HG03565 (cell line): ENCODE data around the gene CDH23.

Experiments
- ATAC-seq: cut with Tn5 transposase; IDR thresholded peaks from one replicate; pipeline ENCODE4 v1.9.1; 2021; ENCODE audit warnings: mild to moderate bottlenecking, moderate library complexity; ENCODE audit not compliant: unreplicated experiment

CDH23 gene

DNA sequence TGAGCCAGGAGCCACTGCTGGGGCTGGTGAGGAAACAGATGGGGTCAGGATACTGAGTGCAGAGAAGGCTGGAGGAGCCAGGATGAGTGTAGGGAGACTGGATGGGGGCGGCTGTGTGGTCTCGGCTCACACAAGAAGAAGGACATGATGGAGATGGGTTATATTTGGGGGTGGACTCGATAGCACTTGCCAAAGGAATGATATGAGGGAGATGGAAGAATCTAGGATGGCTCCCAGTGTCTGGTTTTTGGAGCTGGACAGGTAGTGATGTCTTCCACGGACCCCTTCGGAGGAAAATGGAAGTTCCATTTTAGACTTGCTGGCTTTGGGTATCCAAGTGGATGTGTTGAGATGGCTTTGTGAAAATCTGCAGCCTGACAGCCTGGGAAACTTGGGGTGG is 83.9 kb downstream of the CDH23 start:
- ATAC-seq, result no peak

GRCh38 chr10:71481746-71482410 is 85.2 kb downstream of the CDH23 start:
- no peak for ATAC-seq

DNA sequence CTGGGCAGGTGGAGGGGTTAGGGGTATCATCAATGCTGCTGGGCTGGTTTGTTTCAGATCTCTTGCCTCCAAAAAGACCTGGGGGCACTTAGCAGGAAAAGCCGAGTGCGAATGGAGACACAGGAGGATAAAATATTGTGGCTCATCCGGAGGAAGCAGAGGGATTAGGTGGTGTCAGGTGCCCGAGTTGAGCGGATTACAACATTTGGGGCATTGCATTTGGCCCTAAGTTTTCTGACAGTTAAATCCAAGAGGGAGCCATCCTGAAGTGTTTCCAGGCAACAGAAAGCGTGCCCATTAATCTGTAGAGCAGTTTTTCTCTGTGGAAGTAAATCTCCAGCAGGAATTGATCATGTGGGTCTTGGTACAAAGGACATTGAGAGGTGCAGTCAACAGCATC is 85.9 kb downstream of the CDH23 start:
- no peak for ATAC-seq

DNA sequence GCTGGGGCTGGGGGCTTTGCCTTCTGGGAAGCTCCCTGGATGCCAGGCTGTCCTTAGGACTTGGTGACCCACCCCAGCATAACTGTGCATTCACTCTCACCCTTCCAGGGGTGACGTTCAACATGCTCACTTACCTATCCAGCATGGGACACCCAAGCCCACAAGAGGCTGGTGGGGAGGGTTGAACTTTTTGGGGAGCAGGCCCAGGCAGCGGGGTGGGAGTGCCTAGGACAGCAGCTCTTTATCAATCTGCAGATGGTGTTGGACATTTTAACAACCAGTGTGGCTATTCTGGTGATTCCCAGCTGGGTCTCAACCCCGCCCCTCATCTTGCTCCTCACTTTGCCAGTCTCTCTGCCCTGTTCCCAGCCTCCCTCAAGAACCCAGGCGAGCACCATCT is 86.4 kb downstream of the CDH23 start:
- ATAC-seq, result no peak

DNA sequence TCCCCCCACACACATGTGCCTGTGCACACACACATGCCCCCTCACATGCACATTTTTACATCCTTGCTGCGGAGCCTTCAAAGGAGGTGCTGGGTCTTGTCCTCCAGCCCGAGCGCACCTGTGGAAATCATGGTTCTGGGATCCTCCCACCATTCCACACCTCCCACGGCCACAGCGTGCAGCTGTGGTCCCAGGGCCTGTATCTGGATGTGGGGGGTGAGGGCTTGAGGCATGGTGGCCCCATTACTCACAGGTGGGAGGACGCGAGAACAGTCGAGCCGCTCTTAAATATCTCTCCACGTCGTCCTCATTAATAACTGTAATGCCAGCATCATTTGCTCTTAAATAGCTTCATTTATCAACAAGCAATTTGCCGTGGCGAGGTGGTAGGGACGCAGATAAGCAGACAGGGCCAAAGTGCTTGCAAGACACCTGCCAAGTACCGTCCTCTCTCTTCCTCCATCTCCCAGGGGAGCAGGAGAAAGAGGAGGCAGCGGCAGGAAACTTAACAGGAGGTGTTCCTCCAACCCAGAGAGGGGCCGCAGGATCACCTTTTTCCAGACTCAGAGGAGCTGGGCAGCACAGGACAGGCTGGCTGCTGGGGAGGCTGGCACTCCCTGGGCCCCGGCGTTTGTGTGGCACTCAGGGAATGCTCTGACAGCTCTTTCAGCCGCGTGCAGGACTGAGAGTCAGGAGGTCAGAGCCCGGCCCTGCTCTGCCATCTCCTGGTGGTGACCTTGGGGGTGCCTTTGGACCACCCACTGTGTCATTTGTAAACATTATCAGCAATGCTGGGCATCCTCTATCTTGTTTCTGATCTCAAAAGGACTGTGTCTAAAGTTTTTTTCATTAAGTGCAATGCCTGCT is 87.4 kb downstream of the CDH23 start:
- no peak for ATAC-seq

GRCh38 chr10:71486484-71487114 is 89.9 kb downstream of the CDH23 start:
- no peak for ATAC-seq

GRCh38 chr10:71487726-71488125 is 91.0 kb downstream of the CDH23 start:
- no peak for ATAC-seq

- no peak for ATAC-seq
Measured at GRCh38 chr10:71489077-71489476, 92.4 kb downstream of the CDH23 start.

GRCh38 chr10:71492872-71493271 is 96.2 kb downstream of the CDH23 start:
- ATAC-seq, result no peak

- no peak for ATAC-seq
Measured at GRCh38 chr10:71493741-71494140, 97.0 kb downstream of the CDH23 start.

- no peak for ATAC-seq
Measured at GRCh38 chr10:71494476-71494875, 97.8 kb downstream of the CDH23 start.

GRCh38 chr10:71494980-71495381 is 98.3 kb downstream of the CDH23 start:
- ATAC-seq, result no peak

GRCh38 chr10:71496927-71497762 is 100.4 kb downstream of the CDH23 start:
- ATAC-seq, result no peak

DNA sequence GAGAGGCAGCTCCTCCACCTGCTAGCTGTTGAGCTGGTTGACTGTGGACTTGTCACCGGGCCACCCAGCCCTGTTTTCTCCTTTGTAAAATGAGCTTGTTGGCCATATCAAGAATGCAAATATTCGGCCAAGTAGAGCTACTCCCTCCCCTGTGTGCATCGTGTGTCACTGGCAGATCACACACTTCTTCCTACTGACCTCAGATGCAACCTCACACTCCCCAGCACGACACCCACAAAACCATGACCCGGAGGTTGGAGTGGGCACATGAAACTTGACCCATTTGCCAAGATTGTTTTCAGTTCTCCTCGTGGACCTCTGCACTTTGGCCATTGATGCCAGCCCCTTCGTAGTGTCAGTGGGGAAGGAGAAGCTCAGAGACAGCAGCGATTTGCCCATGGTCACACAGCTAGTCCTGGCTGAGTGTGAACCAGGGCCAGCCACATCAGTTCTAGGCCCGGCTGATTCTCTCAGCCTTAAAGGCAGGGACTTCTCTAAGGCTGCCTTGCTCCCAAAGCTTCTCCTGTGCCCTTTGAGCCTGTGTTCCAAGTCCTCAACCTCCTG is 101.1 kb downstream of the CDH23 start:
- no peak for ATAC-seq

GRCh38 chr10:71501402-71501801 is 104.7 kb downstream of the CDH23 start:
- no peak for ATAC-seq

- ATAC-seq, result no peak
Measured at GRCh38 chr10:71502190-71502589, 105.5 kb downstream of the CDH23 start.

- ATAC-seq, result no peak
Measured at GRCh38 chr10:71502851-71503250, 106.1 kb downstream of the CDH23 start.

- no peak for ATAC-seq
Measured at GRCh38 chr10:71504168-71504567, 107.4 kb downstream of the CDH23 start.

DNA sequence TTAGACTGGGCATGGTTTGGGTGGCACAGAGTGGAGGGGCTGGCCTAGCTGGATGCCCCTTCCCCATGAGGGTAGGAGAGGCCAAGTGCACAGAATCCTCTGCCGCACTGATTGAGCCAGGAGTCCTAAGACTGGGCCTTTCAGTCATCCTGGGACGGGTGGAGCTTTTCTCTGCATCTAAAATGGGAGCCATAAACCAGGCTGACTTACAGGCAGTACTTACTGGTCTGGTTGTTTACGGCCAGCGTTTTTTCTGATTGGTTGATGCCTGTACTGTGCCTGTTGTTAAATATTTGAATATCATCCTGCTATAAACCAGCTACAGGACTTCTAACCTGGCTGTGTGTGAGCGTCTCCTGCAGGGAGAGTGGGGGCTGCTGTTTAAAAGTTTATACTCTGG is 107.8 kb downstream of the CDH23 start:
- ATAC-seq, result no peak

DNA sequence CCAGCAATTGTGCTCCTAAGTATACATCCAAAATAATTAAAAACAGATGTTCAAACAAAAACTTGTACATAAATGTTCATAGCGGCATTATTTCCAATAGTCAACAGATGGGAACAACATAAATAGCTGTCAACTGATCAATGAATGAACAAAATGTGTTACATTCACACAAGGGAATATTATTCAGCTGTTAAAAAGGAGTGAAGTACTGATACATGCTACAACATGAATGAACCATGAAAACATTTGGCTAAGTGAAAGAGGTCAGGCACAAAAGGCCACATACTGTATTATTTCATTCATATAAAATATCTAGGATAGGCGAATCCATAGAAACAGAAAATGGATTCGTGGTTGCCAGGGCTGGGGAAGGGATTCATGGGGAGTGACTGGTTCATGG is 109.1 kb downstream of the CDH23 start:
- no peak for ATAC-seq

GRCh38 chr10:71509444-71509843 is 112.7 kb downstream of the CDH23 start:
- no peak for ATAC-seq
